PC-9 (cell line): ENCODE results near the gene PRDM2. TPM values are rescaled to one million over a fixed set of nuclear protein-coding genes. Genes with fewer than 3 reads are reported as not detected.

ENCODE experiments used
- BruUV-seq: library from RNA; stranded (reverse); fragments of 400-500 nt; replicated peaks from 2 replicates; lab custom pipeline; 2021; lab: Mats Ljungman, UMichigan
- CTCF ChIA-PET: fragments of 300-600 bp; sonication (Branson Sonifier 250); formaldehyde crosslinking; loops from one replicate; lab custom pipeline; 2022; ENCODE audit warnings: antibody characterized with exemption; lab: Charles Lee
- POLR2A ChIA-PET: fragments of 300-600 bp; sonication (Branson Sonifier 250); formaldehyde crosslinking; loops from one replicate; lab custom pipeline; 2022; ENCODE audit warnings: antibody characterized with exemption; ENCODE audit not compliant: unreplicated experiment; lab: Charles Lee
- DNase-seq, 2 experiments: peaks; one replicate each; pipeline versions ENCODE4 v3.0.0 to v3.0.0-alpha.2; 2015 to 2022; ENCODE audit warnings: mixed read lengths in 1 of 2
- H2AFZ ChIP-seq: fragments of 200-600 bp; sonication (generic); 2 replicates; pipeline ENCODE4 v1.8.1; 2017; ENCODE audit warnings: antibody characterized with exemption
- H3F3A ChIP-seq: fragments of 200-600 bp; sonication (generic); 2 replicates; pipeline ENCODE4 v1.8.1; 2017; ENCODE audit warnings: antibody characterized with exemption, mild to moderate bottlenecking, low read depth; ENCODE audit not compliant: insufficient read depth
- H3K27ac ChIP-seq: fragments of 200-600 bp; sonication (generic); 2 replicates; pipeline ENCODE4 v1.6.1; 2016; ENCODE audit warnings: mixed run types
- H3K27me3 ChIP-seq: fragments of 200-600 bp; sonication (generic); 2 replicates; pipeline ENCODE4 v1.6.1; 2016; ENCODE audit warnings: low read depth, mixed run types; ENCODE audit not compliant: insufficient read depth
- H3K36me3 ChIP-seq: fragments of 200-600 bp; sonication (generic); 2 replicates; pipeline ENCODE4 v1.6.1; 2016; ENCODE audit warnings: low read depth, mixed run types
- H3K4me1 ChIP-seq: fragments of 200-600 bp; sonication (generic); replicated peaks from 2 replicates; pipeline ENCODE4 v1.6.1; 2016; ENCODE audit warnings: mixed run types; ENCODE audit not compliant: insufficient read depth
- H3K4me2 ChIP-seq: fragments of 200-600 bp; sonication (generic); 2 replicates; pipeline ENCODE4 v1.6.1; 2017; ENCODE audit warnings: mixed run types
- H3K4me3 ChIP-seq: fragments of 200-600 bp; sonication (generic); 2 replicates; pipeline ENCODE4 v1.6.1; 2016; ENCODE audit warnings: mixed run types
- H3K79me2 ChIP-seq: fragments of 200-600 bp; sonication (generic); 2 replicates; pipeline ENCODE4 v1.6.1; 2017; ENCODE audit warnings: low read depth, mixed run types
- H3K9me2 ChIP-seq: fragments of 200-600 bp; sonication (generic); 2 replicates; pipeline ENCODE4 v1.8.1; 2017; ENCODE audit warnings: mild to moderate bottlenecking; ENCODE audit not compliant: insufficient read depth
- H3K9me3 ChIP-seq: fragments of 200-600 bp; sonication (generic); 2 replicates; pipeline ENCODE4 v1.8.1; 2016; ENCODE audit warnings: low read depth; ENCODE audit not compliant: insufficient read depth
- H4K20me1 ChIP-seq: fragments of 200-600 bp; sonication (generic); 2 replicates; pipeline ENCODE4 v1.8.1; 2017; ENCODE audit not compliant: insufficient read depth
- CTCF ChIP-seq: fragments of 200-600 bp; sonication (generic); conservative IDR thresholded peaks from 2 replicates; pipeline ENCODE4 v1.6.1; 2017; ENCODE audit warnings: mixed run types, antibody characterized with exemption, mild to moderate bottlenecking, moderate library complexity
- EZH2 ChIP-seq: fragments of 200-600 bp; sonication (generic); IDR thresholded peaks from 2 replicates; pipeline ENCODE4 v1.8.0; 2017; ENCODE audit warnings: antibody characterized with exemption, low read depth
- intact Hi-C: fragments of 100-400 bp; cut with micrococcal nuclease; formaldehyde crosslinking; loops from one replicate; pipeline ENCODE4 v1.10.0; 2022; ENCODE audit not compliant: unreplicated experiment
- total RNA-seq: library from RNA; stranded (reverse); gene quantifications from 2 replicates; pipeline ENCODE4 v1.2.3, GENCODE V29; 2021

The PRDM2 gene
- total RNA-seq, 1 experiment from 2014 or later = 32.1 TPM

GRCh38 chr1:13794231-13795187 lies 94.5 kb downstream of the PRDM2 start:
- H3K36me3 ChIP-seq = no peaks in the 10 kb centered on the region
- ChIA-PET CTCF (no interaction called here), POLR2A (no interaction called here)
- H3K79me2 ChIP-seq = no peaks in the 10 kb centered on the region
- no peak for DNase-seq
- H3K4me3 ChIP-seq = no peak overlapping the region
- no peak overlapping the region for H3K4me2 ChIP-seq
- BruUV-seq = no TSS peak
- no peaks in the 10 kb centered on the region for H4K20me1 ChIP-seq
- H3K27me3 ChIP-seq = no peaks in the 10 kb centered on the region
- intact Hi-C loops = no loop called here
- H2AFZ ChIP-seq = no peak overlapping the region
- H3F3A ChIP-seq = no peaks in the 10 kb centered on the region
- H3K4me1 ChIP-seq = no peaks in the 10 kb centered on the region
- TF ChIP-seq EZH2 (no peak), CTCF (no peak)
- no peaks in the 10 kb centered on the region for H3K9me3 ChIP-seq
- no peak overlapping the region for H3K27ac ChIP-seq
- no peaks in the 10 kb centered on the region for H3K9me2 ChIP-seq

GRCh38 chr1:13797397-13797796 lies 97.4 kb downstream of the PRDM2 start:
- Histone ChIP-seq H3K9me3 (no peaks in the 10 kb centered on the region), H3F3A (no peaks in the 10 kb centered on the region), H3K4me1 (no peaks in the 10 kb centered on the region), H4K20me1 (no peaks in the 10 kb centered on the region), H3K79me2 (no peaks in the 10 kb centered on the region), H3K9me2 (no peaks in the 10 kb centered on the region), H3K27ac (no peak overlapping the region), H2AFZ (no peak overlapping the region), H3K4me2 (no peak overlapping the region), H3K36me3 (no peaks in the 10 kb centered on the region), H3K27me3 (no peaks in the 10 kb centered on the region), H3K4me3 (no peak overlapping the region)
- ChIA-PET POLR2A (no interaction called here), CTCF (no interaction called here)
- intact Hi-C loops = no loop called here
- DNase-seq = no peak
- TF ChIP-seq EZH2 (no peak), CTCF (no peak)
- BruUV-seq = no TSS peak

- Histone ChIP-seq H3K27ac (no peak overlapping the region), H3K79me2 (no peaks in the 10 kb centered on the region), H2AFZ (no peak overlapping the region), H3K4me1 (no peaks in the 10 kb centered on the region), H3K9me3 (no peaks in the 10 kb centered on the region), H3K27me3 (no peaks in the 10 kb centered on the region), H3K4me2 (no peak overlapping the region), H3K4me3 (no peak overlapping the region), H3F3A (no peaks in the 10 kb centered on the region), H4K20me1 (no peaks in the 10 kb centered on the region), H3K9me2 (no peaks in the 10 kb centered on the region), H3K36me3 (no peaks in the 10 kb centered on the region)
- BruUV-seq = no TSS peak
- ChIA-PET CTCF (interaction anchor here (0.7 kb wide), 1 partner anchor 9 kb away, joined by 3 read pairs; no protein-coding TSS in a partner anchor), POLR2A (no interaction called here)
- TF ChIP-seq EZH2 (no peak), CTCF (no peak)
- no peak for DNase-seq
- intact Hi-C loops = no loop called here
These were observed 98.1 kb downstream of the PRDM2 start for GRCh38 chr1:13798120-13798519.
